DMS79 (cell line): ENCODE results near the gene PIGZ.

Experiments
- DNase-seq: peaks from one replicate; lab custom pipeline; 2025; lab: John Stamatoyannopoulos, UW

PIGZ gene

DNA sequence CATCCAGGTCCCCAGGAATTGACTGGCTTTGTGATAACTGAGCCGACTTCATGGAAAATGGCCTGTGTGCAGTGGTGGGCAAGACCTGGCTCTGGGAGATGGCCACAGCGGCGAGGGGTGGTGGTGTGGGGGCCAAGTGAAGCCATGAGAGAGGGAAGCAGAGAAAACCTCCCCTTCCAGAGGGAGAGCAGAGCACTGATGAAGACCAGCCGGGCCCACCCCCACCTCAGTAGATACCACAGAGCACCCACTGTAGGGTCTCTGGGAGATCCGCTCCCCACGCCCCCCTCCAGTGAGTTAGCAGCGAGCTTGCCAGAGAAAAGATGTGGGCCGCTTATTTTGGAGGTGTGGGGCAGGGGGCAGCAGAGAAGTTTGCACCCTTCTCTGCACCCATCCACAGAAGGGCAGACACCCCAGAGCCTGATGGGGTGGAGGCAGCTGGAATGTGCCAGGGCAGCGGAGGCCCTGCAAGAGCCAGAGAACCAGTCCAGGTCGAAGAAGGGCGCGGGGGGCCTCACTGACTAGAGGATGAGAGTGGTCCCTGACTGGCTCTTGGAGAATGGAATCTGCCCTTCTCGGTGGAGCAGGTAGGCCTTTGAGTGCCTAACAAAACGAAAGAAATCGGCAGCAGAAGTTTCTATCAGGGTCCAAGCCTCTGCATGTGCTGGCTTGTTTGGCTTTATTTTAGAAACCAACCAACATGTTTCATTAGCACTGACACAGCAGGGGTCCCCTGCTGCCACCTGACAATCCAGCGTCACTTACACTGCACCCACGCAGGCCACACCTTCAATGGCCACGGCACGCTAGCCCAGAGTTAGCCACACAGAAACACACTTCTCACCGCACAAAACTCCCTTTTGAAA lies 32.7 kb upstream of the PIGZ start:
- DNase-seq: no peak

DNA sequence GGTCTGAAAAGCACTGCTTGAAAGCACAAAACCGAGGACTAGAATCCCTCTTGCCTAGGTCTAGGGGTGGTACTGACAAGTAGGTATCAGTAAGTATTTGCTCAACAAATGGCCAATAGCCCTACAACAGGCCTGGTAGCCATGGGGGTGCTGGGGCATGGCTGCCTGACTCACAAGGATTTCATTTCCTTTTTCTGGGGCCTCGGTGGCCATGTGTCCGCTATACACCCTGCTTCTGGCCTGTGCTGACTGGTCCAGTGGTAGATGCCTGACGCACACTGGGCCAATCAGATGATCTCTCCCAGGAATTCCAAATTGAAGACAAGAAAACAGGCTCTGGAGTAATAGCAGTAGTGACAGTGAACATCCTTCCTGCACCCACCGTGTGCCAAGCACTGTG lies 31.6 kb upstream of the PIGZ start:
- no peak for DNase-seq

DNA sequence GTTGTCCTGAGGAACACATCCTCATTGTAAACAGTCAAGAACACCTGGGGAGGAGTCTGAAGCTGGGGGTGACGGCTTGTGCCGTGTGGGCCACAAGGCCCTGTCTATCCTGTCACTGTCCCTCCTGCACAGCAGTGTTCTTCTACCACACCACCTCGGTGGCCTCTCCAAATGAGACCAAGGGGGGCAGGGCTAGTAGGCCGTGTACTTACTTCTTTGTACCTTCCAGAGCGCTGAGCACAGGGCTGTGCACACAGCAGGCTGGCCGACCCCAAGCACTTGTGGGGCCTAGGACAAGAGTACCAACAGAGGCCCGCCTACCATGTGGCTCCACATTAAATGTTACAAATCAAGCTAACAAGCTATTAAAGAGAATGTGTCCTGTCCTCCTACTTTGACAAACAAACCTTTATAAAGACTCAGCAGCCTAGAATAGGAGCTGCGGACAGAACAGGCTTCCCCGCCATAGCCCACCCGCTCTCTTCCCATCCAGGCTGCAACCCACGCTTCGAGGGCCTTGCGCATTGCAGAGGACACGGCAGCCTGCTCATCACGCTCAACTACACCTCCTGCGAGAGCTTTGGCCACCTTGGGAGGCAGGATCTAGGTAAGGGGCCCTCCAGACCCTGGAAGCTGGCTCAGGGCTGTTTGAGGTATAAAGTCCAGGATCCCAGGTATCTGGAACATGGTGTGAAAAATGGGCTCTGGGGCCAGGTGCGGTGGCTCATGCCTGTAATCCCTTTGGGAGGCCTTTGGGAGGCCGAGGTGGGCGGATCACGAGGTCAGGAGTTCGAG lies 30.5 kb upstream of the PIGZ start:
- no peak for DNase-seq

- DNase-seq: no peak
Measured at GRCh38 chr3:196997311-196997710, 28.7 kb upstream of the PIGZ start.

DNA sequence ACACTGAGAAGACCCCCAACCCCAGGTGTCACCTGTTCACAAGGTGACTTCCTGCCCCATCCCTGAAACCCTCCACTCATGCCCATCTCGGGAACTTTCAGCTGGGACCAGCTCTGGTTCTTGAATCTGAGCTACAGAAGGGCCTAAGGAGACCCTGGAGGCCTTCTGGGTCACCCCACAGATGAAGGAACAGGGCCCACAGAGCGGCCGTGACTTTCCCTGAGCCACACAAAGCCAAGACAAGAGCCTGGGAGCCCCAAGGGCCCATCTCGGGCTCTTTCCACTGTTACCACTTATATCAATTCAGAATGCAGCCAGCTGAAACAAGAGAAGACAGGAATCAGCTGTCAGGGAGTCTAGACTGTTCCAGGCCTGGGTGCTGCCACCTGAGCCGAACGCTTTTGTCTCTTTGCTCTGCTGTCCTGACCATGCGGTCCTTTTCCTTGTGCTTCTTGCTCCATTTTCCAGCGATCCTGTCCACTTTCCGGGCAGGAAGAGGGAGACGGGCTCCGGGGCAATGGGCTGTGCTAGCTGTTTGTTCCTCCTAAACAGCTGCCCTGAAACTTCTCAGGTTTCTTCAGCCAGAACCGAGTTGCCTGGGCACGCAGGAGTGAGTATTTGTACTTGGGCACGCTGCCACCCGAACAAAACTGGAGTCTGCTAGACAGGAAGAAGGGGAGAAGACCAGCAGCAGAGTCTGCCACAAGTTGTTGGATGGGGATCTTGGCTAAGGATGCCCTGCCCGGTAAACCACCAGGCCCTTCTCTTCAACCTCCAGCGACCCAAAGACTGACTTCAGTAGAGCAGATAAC lies 28.0 kb upstream of the PIGZ start:
- peak; percentile 99 for DNase-seq

DNA sequence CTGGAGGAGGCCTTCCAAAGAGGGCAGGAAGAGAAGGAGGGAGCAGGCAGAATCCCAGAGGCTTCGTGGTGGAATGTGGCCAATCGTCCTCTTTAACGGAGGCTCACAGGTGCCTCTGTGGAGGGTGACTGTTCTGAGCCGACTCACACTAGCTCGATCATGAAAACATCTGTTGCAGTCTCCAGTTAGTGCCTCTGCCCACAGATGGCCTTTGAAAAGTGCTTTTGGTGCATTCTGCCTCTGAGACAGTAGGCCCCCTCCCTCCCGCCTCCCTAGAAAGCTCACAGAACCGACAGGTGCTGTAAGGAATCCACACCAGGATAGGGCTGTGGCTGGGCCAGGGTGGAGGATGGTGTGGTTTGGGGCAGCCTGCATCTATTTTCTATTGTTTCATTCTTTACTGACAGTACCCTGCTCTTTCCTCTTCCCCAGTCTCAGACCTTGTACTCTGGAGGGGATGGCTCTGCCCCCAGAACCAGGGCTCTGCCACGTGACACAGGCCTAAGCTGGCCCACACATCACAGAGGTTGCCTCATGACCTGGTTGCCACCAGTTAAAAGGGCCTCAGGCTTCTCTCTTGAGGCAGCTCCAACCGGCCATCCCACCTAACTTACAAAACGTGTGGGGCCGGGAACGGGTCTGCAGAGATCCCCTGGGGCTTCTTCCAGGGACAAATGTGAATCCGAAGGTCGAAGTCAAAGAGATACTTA lies 27.2 kb upstream of the PIGZ start:
- DNase-seq: peak; percentile 41

DNA sequence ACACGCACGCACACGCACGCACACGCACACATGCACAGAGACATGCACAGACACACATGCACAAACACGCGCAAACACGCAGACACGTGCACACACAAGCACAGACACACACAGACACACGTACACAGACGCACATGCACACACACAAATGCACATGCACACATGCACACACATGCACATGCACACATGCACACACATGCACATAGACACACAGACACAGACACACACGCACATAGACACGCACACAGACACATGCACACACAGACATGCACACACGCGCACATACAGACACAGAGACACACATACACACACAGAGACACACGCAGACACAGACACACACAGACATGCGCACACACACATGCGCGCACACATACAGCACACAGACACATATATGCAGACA lies 26.4 kb upstream of the PIGZ start:
- no peak for DNase-seq

DNA sequence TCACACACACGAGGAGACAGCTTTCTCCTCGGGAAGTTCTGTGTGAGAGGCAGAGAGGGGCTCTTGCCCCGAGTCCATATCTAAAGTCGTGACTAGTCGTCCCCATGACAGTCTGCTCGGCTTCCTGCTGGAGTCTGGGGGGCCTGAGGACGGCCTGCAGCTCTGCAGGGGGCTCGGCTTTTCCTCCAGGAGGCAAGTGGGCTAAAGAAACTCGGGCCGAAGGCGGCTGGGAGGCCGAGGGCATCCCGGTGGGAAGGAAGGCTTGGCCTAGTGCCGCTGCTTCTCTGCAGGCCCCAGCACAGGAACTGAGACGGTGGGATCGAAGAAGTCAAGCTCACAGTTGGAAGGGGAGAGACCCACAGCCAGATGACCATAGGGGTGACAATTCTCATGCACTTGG lies 25.4 kb upstream of the PIGZ start:
- no peak for DNase-seq

DNA sequence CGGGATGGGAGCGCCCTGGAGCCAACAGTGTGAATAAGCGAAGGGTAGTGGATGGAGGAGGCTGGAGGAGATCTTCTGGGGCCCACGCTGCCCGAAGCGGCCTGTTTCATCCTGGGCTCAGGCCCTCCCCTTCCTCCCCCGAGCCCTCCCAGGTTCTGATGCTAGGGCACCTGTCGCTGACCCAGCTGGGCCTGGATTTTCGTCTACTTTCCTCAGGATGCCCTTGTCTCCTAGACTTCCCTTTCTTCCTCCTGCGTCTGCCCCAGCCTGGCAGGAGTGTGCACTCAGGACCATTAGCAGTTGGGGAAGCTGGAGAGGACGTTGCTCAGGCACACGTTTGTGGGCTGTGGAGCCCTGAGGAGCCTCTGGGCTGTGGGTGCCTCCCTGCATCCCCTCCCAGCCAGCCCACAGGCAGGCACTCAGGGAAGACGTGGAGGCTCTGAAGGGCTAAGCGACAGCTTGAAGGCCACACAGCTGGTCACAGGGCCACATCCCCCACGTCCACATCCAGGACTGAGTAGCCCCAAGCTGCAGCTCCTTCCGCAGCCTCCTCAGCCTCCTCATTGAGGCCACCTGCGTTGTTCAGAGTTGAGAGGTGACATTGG lies 23.9 kb upstream of the PIGZ start:
- no peak for DNase-seq

- DNase-seq: no peak
Measured at GRCh38 chr3:196991581-196992460, 23.2 kb upstream of the PIGZ start.

- no peak for DNase-seq
Measured at GRCh38 chr3:196990601-196991007, 22.0 kb upstream of the PIGZ start.

- DNase-seq: peak; percentile 52
Measured at GRCh38 chr3:196989721-196990262, 21.2 kb upstream of the PIGZ start.

DNA sequence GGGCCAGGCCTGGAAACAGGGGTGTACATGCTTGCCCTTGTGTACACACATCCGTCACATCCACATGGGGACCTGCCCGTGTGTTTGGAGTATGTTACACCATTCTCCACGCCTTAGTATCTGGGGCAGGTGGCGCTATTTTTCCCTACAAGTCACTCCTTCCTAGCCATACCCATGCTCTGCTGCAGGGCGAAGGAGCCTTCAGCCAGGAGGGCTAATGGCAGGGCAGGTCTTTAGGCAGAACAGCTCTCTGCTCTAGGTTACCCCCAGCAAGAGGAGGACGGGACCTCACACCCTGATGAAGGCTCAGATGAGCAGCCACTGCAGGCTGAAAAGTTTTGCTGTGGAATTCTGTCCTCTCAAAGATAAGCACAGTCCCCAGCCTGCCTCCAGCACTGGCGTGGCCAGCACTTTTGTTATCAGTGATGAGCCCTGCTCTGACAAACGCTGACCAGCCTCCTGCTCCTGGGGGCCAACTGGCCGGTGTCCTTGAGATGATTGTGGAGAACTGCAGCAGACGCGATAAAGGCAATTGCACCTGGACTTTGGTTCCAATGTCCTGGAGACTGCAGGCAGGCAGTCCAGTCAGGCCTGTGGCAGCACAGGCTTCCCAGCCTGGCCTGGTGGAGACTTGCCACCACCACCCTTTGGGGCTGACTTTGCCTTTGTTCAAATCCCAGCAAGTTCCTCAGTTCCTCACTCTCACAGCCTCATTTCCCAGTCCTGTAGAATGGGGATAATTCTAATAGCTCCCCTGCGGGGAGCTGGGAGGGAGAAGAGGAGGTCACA lies 19.8 kb upstream of the PIGZ start:
- no peak for DNase-seq

GRCh38 chr3:196987022-196987421 lies 18.4 kb upstream of the PIGZ start:
- DNase-seq: no peak

DNA sequence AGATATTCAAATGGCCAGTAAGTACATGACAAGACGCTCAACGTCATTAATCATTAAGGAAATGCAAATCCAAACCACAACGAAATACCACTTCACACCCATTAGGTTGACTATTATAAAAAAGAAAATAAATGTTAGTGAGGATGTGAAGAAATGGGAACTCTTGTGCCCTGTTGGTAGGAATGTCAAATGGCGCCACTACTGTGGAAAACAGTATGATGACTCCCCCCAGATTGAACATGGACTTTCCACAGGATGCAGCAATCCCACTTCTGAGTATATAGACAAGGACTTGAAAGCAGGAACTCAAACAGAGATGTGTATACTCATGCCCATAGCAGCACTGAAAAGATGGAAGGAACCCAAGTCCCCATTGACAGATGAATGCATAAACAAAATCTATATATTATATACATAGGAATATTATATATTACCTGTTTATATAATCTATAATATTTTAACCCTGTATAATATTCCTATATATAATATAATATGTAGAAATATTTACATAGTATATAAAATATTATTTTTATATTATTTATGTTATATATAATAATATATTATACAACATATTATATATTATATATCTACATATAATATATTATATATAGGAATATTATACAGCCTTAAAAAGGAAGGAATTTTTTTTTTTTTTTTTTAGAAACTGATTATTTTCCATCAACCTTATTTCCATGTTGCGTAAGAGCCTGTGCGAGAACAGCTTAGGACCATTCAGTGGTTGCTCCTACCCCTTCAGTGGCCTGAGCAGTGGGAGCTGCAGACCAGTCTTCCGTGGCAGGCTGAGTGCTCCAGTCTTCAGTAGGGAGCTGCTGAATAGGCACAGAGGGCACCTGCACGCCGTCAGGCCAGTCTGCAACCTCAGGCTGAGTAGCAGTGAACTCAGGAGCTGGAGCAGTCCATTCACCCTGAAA lies 17.6 kb upstream of the PIGZ start:
- no peak for DNase-seq

DNA sequence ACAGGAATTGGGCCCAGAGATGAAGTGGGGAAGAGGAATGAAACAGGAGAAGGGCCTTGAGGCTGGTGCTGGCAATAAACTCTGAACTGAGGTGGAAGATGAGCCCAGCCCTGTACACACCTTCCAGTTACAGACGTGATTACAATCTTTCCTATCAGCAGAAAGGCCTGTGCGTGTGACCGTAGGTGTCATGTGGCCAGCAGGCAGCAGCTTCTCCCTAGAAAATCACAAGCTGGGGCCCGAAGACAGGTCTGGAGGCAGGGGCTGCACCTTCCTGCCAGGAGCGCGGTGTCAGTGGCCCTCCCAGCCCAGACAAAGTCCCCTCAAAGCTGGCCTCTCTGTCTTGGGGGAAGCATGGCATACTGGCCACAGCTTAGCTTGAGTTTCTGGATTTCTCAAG lies 16.7 kb upstream of the PIGZ start:
- DNase-seq: no peak

GRCh38 chr3:196983186-196983585 lies 14.6 kb upstream of the PIGZ start:
- DNase-seq: no peak

- no peak for DNase-seq
Measured at GRCh38 chr3:196981657-196982056, 13.0 kb upstream of the PIGZ start.
